Panc1 (cell line): ENCODE results near the gene ZFAND3. TPM values are rescaled to one million over a fixed set of nuclear protein-coding genes. Genes with fewer than 3 reads are reported as not detected.

Experiments
- ATAC-seq: fragments of 200-7000 bp; cut with Tn5 transposase; 2 replicates; pipeline ENCODE4 v1.9.1; 2020; ENCODE audit warnings: mild to moderate bottlenecking, moderate library complexity
- BruUV-seq: library from RNA; stranded (reverse); fragments of 400-500 nt; replicated peaks from 2 replicates; lab custom pipeline; 2021; lab: Mats Ljungman, UMichigan
- CTCF ChIA-PET: fragments of 300-600 bp; sonication (Branson Sonifier 250); formaldehyde crosslinking; loops from one replicate; lab custom pipeline; 2022; ENCODE audit warnings: antibody characterized with exemption; lab: Charles Lee
- POLR2A ChIA-PET: fragments of 300-600 bp; sonication (Branson Sonifier 250); formaldehyde crosslinking; loops from one replicate; lab custom pipeline; 2022; ENCODE audit warnings: antibody characterized with exemption; lab: Charles Lee
- DNase-seq: peaks from one replicate; pipeline ENCODE4 v3.0.0-alpha.2; 2010; ENCODE audit warnings: low read depth, low spot score
- H3K27ac ChIP-seq: 2 replicates; pipeline ENCODE4 v1.5.1; 2011; ENCODE audit warnings: mild to moderate bottlenecking, low read length, inconsistent platforms
- H3K27me3 ChIP-seq: fragments of 200-500 bp; sonication (Bioruptor generic); 2 replicates; pipeline ENCODE4 v1.6.0; 2014; ENCODE audit warnings: low read length, inconsistent platforms; ENCODE audit not compliant: control insufficient read depth, insufficient read depth
- H3K36me3 ChIP-seq: fragments of 200-500 bp; sonication (Bioruptor generic); 2 replicates; pipeline ENCODE4 v1.5.1; 2014; ENCODE audit warnings: inconsistent platforms, mild to moderate bottlenecking, low read length, moderate library complexity; ENCODE audit not compliant: control insufficient read depth, insufficient read depth
- H3K4me1 ChIP-seq: 2 replicates; pipeline ENCODE4 v1.5.1; 2011; ENCODE audit warnings: inconsistent platforms, mild to moderate bottlenecking, low read length, moderate library complexity; ENCODE audit not compliant: control insufficient read depth, insufficient read depth
- H3K4me3 ChIP-seq, 2 experiments: 2 replicates each; pipeline ENCODE4 v1.5.1; 2011 to 2012; ENCODE audit warnings: low read depth in 2 of 2, low read length in 2 of 2, mild to moderate bottlenecking in 2 of 2, inconsistent platforms in 1 of 2, moderate library complexity in 1 of 2
- H3K9me3 ChIP-seq: fragments of 200-500 bp; sonication (Bioruptor generic); 2 replicates; pipeline ENCODE4 v1.5.1; 2014; ENCODE audit warnings: low read depth, mild to moderate bottlenecking, inconsistent platforms, low read length, moderate library complexity; ENCODE audit not compliant: control insufficient read depth, insufficient read depth
- CTCF ChIP-seq: fragments of 450-650 bp; IDR thresholded peaks from 2 replicates; pipeline ENCODE4 v1.5.1; 2017; ENCODE audit warnings: mild to moderate bottlenecking
- POLR2AphosphoS5 ChIP-seq: IDR thresholded peaks from 2 replicates; pipeline ENCODE4 v1.6.1; 2012; ENCODE audit warnings: mild to moderate bottlenecking, low read depth, low read length, moderate library complexity
- REST ChIP-seq, 2 experiments: IDR thresholded peaks; 2 replicates each; pipeline ENCODE4 v1.6.1; 2011 to 2012; ENCODE audit warnings: low read depth in 2 of 2, control low read depth in 1 of 2, low read length in 1 of 2, mild to moderate bottlenecking in 1 of 2, moderate library complexity in 1 of 2; ENCODE audit not compliant: insufficient read depth in 1 of 2
- SIN3A ChIP-seq: IDR thresholded peaks from 2 replicates; pipeline ENCODE4 v1.6.1; 2012; ENCODE audit warnings: low read depth, mild to moderate bottlenecking, low read length, moderate library complexity, borderline replicate concordance; ENCODE audit not compliant: insufficient read depth
- TCF7L2 ChIP-seq: IDR thresholded peaks from 2 replicates; pipeline ENCODE4 v1.6.1; 2011; ENCODE audit warnings: mild to moderate bottlenecking, low read depth, low read length, inconsistent platforms
- in situ Hi-C: cut with HindIII; loops from 2 replicates; pipeline ENCODE4 v1.10.0; 2016; ENCODE audit warnings: low sequenced_read_pairs, low pct_unique_long_range_greater_than_20kb
- intact Hi-C: fragments of 100-400 bp; cut with micrococcal nuclease; formaldehyde crosslinking; loops from one replicate; pipeline ENCODE4 v1.10.0; 2022; ENCODE audit not compliant: unreplicated experiment
- total RNA-seq: library from RNA; stranded (reverse); gene quantifications from one replicate; pipeline ENCODE4 v1.2.1, GENCODE V29; 2021; ENCODE audit not compliant: unreplicated experiment

Gene ZFAND3
- total RNA-seq, 1 experiment from 2014 or later = 95.9 TPM

GRCh38 chr6:38055203-38055589 lies 235.7 kb downstream of the ZFAND3 start:
- intact Hi-C loops (no loop called here), in situ Hi-C loops (no loop called here)
- no peaks in the 10 kb centered on the region for H3K27me3 ChIP-seq
- H3K36me3 ChIP-seq = no peaks in the 10 kb centered on the region
- POLR2A ChIA-PET = no interaction called here
- DNase-seq (no peak), ATAC-seq (no peak)
- H3K27ac ChIP-seq = no peak overlapping the region
- H3K4me3 ChIP-seq = no peak overlapping the region
- CTCF ChIA-PET = no interaction called here
- no peaks in the 10 kb centered on the region for H3K9me3 ChIP-seq
- no peaks in the 10 kb centered on the region; the same call in 1 of the 2 replicates for H3K4me1 ChIP-seq
- BruUV-seq = no TSS peak
- TF ChIP-seq TCF7L2 = no peak
- no peak for TF ChIP-seq CTCF
- TF ChIP-seq REST (IDR thresholded peaks at IDR 0.05; ENCODE audit: insufficient read depth in 1 of 2, low read depth in 2 of 2, low read length in 1 of 2) = no peak
- no peak for TF ChIP-seq SIN3A
- TF ChIP-seq POLR2AphosphoS5 = no peak

GRCh38 chr6:38056361-38056760 lies 236.8 kb downstream of the ZFAND3 start:
- no peak for ATAC-seq
- POLR2A ChIA-PET = no interaction called here
- no peak for DNase-seq
- no peaks in the 10 kb centered on the region; the same call in 1 of the 2 replicates for H3K4me1 ChIP-seq
- H3K27ac ChIP-seq = no peak overlapping the region
- in situ Hi-C loops (no loop called here), intact Hi-C loops (no loop called here)
- H3K4me3 ChIP-seq = no peak overlapping the region
- BruUV-seq = no TSS peak
- H3K9me3 ChIP-seq = no peaks in the 10 kb centered on the region
- peaks cover 1% of the 10 kb centered on the region; the same call in 1 of the 2 replicates for H3K36me3 ChIP-seq
- CTCF ChIA-PET = no interaction called here
- H3K27me3 ChIP-seq = no peaks in the 10 kb centered on the region
- TF ChIP-seq REST (IDR thresholded peaks at IDR 0.05; ENCODE audit: insufficient read depth in 1 of 2, low read depth in 2 of 2, low read length in 1 of 2) (no peak), CTCF (no peak), TCF7L2 (no peak), SIN3A (no peak), POLR2AphosphoS5 (no peak)
